Neural cell (in vitro differentiated cells): ENCODE data around the gene NUS1. TPM values are rescaled to one million over a fixed set of nuclear protein-coding genes. Genes with fewer than 3 reads are reported as not detected.
"Not testable (repeated sequence)": the region's sequence is repeated elsewhere in the genome, so short reads cannot be mapped to it uniquely, and the experiment has no call there.

Source experiments
- H2AFZ ChIP-seq: fragments of 200-600, 300-800 bp; sonication (generic), shearing (Covaris generic); 2 replicates; pipeline ENCODE4 v1.6.0; 2014; ENCODE audit warnings: low read depth, mild to moderate bottlenecking, antibody characterized with exemption, low read length, moderate library complexity
- H3F3A ChIP-seq: fragments of 200-600 bp; shearing (Covaris generic); 2 replicates; pipeline ENCODE4 v1.6.1; 2016; ENCODE audit warnings: mild to moderate bottlenecking, moderate library complexity, mixed read lengths, antibody characterized with exemption, low read length; ENCODE audit not compliant: insufficient read depth, poor library complexity, severe bottlenecking
- H3K27ac ChIP-seq: fragments of 200-600, 300-800 bp; sonication (generic), shearing (Covaris generic); 2 replicates; pipeline ENCODE4 v1.5.1; 2014; ENCODE audit warnings: mild to moderate bottlenecking, low read length, moderate library complexity
- H3K27me3 ChIP-seq: fragments of 300-800, 200-600 bp; sonication (generic), shearing (Covaris generic); 2 replicates; pipeline ENCODE4 v1.6.0; 2014; ENCODE audit warnings: mild to moderate bottlenecking, low read depth, low read length, moderate library complexity; ENCODE audit not compliant: insufficient read depth
- H3K36me3 ChIP-seq: fragments of 300-800, 200-600 bp; sonication (generic), shearing (Covaris generic); 2 replicates; pipeline ENCODE4 v1.5.1; 2014; ENCODE audit warnings: mild to moderate bottlenecking, antibody characterized with exemption, low read length, moderate library complexity; ENCODE audit not compliant: insufficient read depth
- H3K4me2 ChIP-seq: fragments of 300-800, 200-600 bp; sonication (generic), shearing (Covaris generic); 2 replicates; pipeline ENCODE4 v1.6.0; 2014; ENCODE audit warnings: mild to moderate bottlenecking, low read length
- H3K4me3 ChIP-seq: fragments of 300-800, 200-600 bp; sonication (generic), shearing (Covaris generic); 2 replicates; pipeline ENCODE4 v1.5.1; 2014; ENCODE audit warnings: mild to moderate bottlenecking, low read length, moderate library complexity
- H3K79me2 ChIP-seq: fragments of 200-600 bp; shearing (Covaris generic); replicated peaks from 2 replicates; pipeline ENCODE4 v1.6.0; 2014; ENCODE audit warnings: mild to moderate bottlenecking, low read length, moderate library complexity; ENCODE audit not compliant: insufficient read depth
- H3K9ac ChIP-seq: fragments of 300-800, 200-600 bp; sonication (generic), shearing (Covaris generic); 2 replicates; pipeline ENCODE4 v1.6.1; 2016; ENCODE audit warnings: mild to moderate bottlenecking, low read length, mixed read lengths
- H3K9me2 ChIP-seq: fragments of 200-600 bp; shearing (Covaris generic); 2 replicates; pipeline ENCODE4 v1.6.1; 2016; ENCODE audit warnings: mild to moderate bottlenecking, low read length, mixed read lengths; ENCODE audit not compliant: insufficient read depth
- H3K9me3 ChIP-seq: fragments of 200-600, 300-800 bp; sonication (generic), shearing (Covaris generic); 2 replicates; pipeline ENCODE4 v1.6.1; 2016; ENCODE audit warnings: mild to moderate bottlenecking, mixed run types, low read length, moderate library complexity, mixed read lengths
- H4K20me1 ChIP-seq: fragments of 200-600 bp; shearing (Covaris generic); 2 replicates; pipeline ENCODE4 v1.6.1; 2016; ENCODE audit warnings: mild to moderate bottlenecking, mixed run types; ENCODE audit not compliant: insufficient read depth
- EP300 ChIP-seq: fragments of 450-650 bp; conservative IDR thresholded peaks from 2 replicates; pipeline ENCODE4 v1.6.1; 2014; ENCODE audit warnings: antibody characterized with exemption, mild to moderate bottlenecking, moderate library complexity; ENCODE audit not compliant: poor library complexity, severe bottlenecking
- EZH2 ChIP-seq: fragments of 200-600, 300-800 bp; shearing (Covaris generic), sonication (generic); IDR thresholded peaks from 2 replicates; pipeline ENCODE4 v1.6.1; 2014; ENCODE audit warnings: antibody characterized with exemption, low read length, borderline replicate concordance, mild to moderate bottlenecking; ENCODE audit not compliant: insufficient read depth, poor library complexity, severe bottlenecking
- MXI1 ChIP-seq: fragments of 450-650 bp; conservative IDR thresholded peaks from 2 replicates; pipeline ENCODE4 v1.6.1; 2014; ENCODE audit warnings: antibody characterized with exemption, mild to moderate bottlenecking; ENCODE audit not compliant: poor library complexity, severe bottlenecking
- POLR2AphosphoS5 ChIP-seq: IDR thresholded peaks from 2 replicates; pipeline ENCODE4 v1.6.1; 2012
- RAD21 ChIP-seq: fragments of 450-650 bp; conservative IDR thresholded peaks from 2 replicates; pipeline ENCODE4 v1.6.1; 2014; ENCODE audit warnings: antibody characterized with exemption, mild to moderate bottlenecking, moderate library complexity
- SMC3 ChIP-seq: fragments of 450-650 bp; conservative IDR thresholded peaks from 2 replicates; pipeline ENCODE4 v1.6.1; 2014; ENCODE audit warnings: antibody characterized with exemption, mild to moderate bottlenecking, moderate library complexity; ENCODE audit not compliant: poor library complexity
- TAF1 ChIP-seq: IDR thresholded peaks from 2 replicates; pipeline ENCODE4 v1.6.1; 2012; ENCODE audit warnings: low read depth
- polyA plus RNA-seq: library from polyadenylated mRNA; depleted of rRNA; stranded (reverse); fragments of >200 nt; gene quantifications from 2 replicates; pipeline ENCODE4 v1.2.3, GENCODE V29; 2014
- TF ChIP-seq, protein P1 (sequence below): IDR thresholded peaks from 2 replicates; pipeline ENCODE4 v1.6.1; 2012; ENCODE audit warnings: borderline replicate concordance
- TF ChIP-seq, protein P2 (sequence below): fragments of 450-650 bp; IDR thresholded peaks from 2 replicates; pipeline ENCODE4 v1.5.1; 2014; ENCODE audit warnings: antibody characterized with exemption, mild to moderate bottlenecking, moderate library complexity; ENCODE audit not compliant: poor library complexity, severe bottlenecking

Gene NUS1
- polyA plus RNA-seq, 1 donor from 2014 or later: 36.3 TPM

DNA sequence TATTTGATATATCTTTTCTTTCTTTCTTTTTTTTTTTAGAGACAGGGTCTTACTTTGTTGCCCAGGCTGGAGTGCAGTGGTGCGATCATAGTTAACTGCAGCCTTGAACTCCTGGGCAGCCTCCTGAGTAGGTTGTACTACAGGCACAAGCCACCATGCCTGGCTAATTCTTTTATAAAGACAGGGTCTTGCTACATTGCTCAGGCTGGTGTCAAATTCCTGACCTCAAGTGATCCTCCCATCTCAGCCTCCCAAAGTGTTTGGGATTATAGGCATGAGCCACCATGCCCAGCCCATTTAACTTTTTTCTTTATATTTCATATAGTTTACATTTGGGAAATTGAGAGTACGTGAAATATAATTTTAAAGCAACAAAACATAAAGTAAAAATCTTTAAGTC, 10.1 kb downstream of the NUS1 start:
- TF ChIP-seq RAD21 (no peak), TAF1 (no peak), MXI1 (no peak), POLR2AphosphoS5 (no peak), EP300 (no peak), EZH2 (no peak), SMC3 (no peak)
- TF ChIP-seq, protein P1, sequence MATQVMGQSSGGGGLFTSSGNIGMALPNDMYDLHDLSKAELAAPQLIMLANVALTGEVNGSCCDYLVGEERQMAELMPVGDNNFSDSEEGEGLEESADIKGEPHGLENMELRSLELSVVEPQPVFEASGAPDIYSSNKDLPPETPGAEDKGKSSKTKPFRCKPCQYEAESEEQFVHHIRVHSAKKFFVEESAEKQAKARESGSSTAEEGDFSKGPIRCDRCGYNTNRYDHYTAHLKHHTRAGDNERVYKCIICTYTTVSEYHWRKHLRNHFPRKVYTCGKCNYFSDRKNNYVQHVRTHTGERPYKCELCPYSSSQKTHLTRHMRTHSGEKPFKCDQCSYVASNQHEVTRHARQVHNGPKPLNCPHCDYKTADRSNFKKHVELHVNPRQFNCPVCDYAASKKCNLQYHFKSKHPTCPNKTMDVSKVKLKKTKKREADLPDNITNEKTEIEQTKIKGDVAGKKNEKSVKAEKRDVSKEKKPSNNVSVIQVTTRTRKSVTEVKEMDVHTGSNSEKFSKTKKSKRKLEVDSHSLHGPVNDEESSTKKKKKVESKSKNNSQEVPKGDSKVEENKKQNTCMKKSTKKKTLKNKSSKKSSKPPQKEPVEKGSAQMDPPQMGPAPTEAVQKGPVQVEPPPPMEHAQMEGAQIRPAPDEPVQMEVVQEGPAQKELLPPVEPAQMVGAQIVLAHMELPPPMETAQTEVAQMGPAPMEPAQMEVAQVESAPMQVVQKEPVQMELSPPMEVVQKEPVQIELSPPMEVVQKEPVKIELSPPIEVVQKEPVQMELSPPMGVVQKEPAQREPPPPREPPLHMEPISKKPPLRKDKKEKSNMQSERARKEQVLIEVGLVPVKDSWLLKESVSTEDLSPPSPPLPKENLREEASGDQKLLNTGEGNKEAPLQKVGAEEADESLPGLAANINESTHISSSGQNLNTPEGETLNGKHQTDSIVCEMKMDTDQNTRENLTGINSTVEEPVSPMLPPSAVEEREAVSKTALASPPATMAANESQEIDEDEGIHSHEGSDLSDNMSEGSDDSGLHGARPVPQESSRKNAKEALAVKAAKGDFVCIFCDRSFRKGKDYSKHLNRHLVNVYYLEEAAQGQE: no peak
- TF ChIP-seq, protein P2, sequence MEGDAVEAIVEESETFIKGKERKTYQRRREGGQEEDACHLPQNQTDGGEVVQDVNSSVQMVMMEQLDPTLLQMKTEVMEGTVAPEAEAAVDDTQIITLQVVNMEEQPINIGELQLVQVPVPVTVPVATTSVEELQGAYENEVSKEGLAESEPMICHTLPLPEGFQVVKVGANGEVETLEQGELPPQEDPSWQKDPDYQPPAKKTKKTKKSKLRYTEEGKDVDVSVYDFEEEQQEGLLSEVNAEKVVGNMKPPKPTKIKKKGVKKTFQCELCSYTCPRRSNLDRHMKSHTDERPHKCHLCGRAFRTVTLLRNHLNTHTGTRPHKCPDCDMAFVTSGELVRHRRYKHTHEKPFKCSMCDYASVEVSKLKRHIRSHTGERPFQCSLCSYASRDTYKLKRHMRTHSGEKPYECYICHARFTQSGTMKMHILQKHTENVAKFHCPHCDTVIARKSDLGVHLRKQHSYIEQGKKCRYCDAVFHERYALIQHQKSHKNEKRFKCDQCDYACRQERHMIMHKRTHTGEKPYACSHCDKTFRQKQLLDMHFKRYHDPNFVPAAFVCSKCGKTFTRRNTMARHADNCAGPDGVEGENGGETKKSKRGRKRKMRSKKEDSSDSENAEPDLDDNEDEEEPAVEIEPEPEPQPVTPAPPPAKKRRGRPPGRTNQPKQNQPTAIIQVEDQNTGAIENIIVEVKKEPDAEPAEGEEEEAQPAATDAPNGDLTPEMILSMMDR: no peak
- no peaks in the 10 kb centered on the region for H4K20me1 ChIP-seq
- H3K9ac ChIP-seq: no peak overlapping the region
- no peaks in the 10 kb centered on the region for H3K9me2 ChIP-seq
- peaks cover 85% of the 10 kb centered on the region for H3K79me2 ChIP-seq
- no peak overlapping the region for H3K4me2 ChIP-seq
- no peak overlapping the region for H3K4me3 ChIP-seq
- no peaks in the 10 kb centered on the region for H3K36me3 ChIP-seq
- H3K27ac ChIP-seq: no peak overlapping the region
- no peaks in the 10 kb centered on the region for H3K27me3 ChIP-seq
- no peak overlapping the region for H2AFZ ChIP-seq
- no peaks in the 10 kb centered on the region for H3F3A ChIP-seq
- H3K9me3 ChIP-seq: no peaks in the 10 kb centered on the region

GRCh38 chr6:117687021-117687648, 11.9 kb downstream of the NUS1 start:
- Histone ChIP-seq H3K4me3 (no peak overlapping the region), H3K27me3 (no peaks in the 10 kb centered on the region), H3K4me2 (no peak overlapping the region), H3K9me3 (no peaks in the 10 kb centered on the region), H3K79me2 (peaks cover 74% of the 10 kb centered on the region), H3F3A (no peaks in the 10 kb centered on the region), H3K36me3 (no peaks in the 10 kb centered on the region), H2AFZ (no peak overlapping the region), H3K27ac (no peak overlapping the region), H3K9ac (no peak overlapping the region), H4K20me1 (no peaks in the 10 kb centered on the region), H3K9me2 (no peaks in the 10 kb centered on the region)
- TF ChIP-seq RAD21 (no peak), POLR2AphosphoS5 (no peak), EZH2 (no peak)

- not testable (repeated sequence) for H3K27ac ChIP-seq, H3K36me3 ChIP-seq, H3K9ac ChIP-seq, H2AFZ ChIP-seq, H4K20me1 ChIP-seq, H3K4me2 ChIP-seq, H3K9me3 ChIP-seq, H3K9me2 ChIP-seq, H3K4me3 ChIP-seq, H3K27me3 ChIP-seq, H3F3A ChIP-seq
- peaks cover 50% of the 10 kb centered on the region for H3K79me2 ChIP-seq
Observed at GRCh38 chr6:117689584-117689983, 14.3 kb downstream of the NUS1 start.
